ENCODE data around the gene FCRL4.
"Not testable (repeated sequence)": the region's sequence is repeated elsewhere in the genome, so short reads cannot be mapped to it uniquely, and the experiment has no call there.

Gene FCRL4

DNA sequence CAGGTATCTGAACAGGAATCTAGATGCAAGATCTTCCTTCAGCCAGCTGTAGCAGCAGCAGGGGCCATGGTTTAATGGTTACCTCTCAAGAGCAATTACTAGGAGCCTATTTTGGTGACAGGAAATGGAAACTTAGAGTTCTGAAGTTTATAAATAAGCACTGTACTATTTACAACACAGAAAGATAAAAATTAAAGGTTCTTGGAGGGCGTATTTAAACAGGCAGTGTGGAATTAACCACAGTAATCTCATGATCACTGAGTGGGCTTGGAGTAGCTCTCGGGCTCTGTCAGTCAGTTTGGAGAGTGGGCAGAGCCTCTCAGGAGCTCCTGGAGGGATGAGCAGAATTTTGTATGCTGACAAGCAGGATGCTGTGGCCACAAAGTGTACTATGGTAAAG is 35.4 kb downstream of the FCRL4 start:
- TF ChIP-seq, protein P1, sequence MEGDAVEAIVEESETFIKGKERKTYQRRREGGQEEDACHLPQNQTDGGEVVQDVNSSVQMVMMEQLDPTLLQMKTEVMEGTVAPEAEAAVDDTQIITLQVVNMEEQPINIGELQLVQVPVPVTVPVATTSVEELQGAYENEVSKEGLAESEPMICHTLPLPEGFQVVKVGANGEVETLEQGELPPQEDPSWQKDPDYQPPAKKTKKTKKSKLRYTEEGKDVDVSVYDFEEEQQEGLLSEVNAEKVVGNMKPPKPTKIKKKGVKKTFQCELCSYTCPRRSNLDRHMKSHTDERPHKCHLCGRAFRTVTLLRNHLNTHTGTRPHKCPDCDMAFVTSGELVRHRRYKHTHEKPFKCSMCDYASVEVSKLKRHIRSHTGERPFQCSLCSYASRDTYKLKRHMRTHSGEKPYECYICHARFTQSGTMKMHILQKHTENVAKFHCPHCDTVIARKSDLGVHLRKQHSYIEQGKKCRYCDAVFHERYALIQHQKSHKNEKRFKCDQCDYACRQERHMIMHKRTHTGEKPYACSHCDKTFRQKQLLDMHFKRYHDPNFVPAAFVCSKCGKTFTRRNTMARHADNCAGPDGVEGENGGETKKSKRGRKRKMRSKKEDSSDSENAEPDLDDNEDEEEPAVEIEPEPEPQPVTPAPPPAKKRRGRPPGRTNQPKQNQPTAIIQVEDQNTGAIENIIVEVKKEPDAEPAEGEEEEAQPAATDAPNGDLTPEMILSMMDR (conservative IDR thresholded peaks at IDR 0.05; ENCODE audit: low read depth, low read length), result no peak
- DNase-seq (ENCODE audit: low read depth), result no peak

DNA sequence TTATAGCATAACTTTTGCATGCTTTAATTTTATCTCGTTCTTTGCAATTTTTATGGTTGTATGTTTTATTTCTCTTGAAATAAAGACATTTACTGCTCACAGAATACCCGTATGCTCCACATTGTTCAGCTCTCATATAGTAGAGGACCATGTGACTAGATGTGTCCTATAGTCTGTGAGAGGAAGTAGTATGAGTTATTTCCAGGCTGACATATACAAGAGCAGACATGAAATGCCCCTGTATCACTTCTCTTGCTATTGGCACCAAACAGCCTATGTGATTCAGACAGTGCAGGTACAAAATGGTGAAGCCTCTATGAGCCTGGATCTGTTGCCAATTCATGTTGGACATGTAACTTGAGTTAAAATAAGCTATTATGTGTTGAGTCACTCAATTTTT is 39.8 kb downstream of the FCRL4 start:
- no peak for DNase-seq (ENCODE audit: low read depth)
- TF ChIP-seq, protein P1 (conservative IDR thresholded peaks at IDR 0.05; ENCODE audit: low read depth, low read length), result no peak
- no peak overlapping the region for H3K4me3 ChIP-seq (ENCODE audit: low read depth, low read length)

More for the DNA sequence above, 35.4 kb downstream of the FCRL4 start:
- no peak overlapping the region for H3K4me3 ChIP-seq (ENCODE audit: low read depth, low read length)

DNA sequence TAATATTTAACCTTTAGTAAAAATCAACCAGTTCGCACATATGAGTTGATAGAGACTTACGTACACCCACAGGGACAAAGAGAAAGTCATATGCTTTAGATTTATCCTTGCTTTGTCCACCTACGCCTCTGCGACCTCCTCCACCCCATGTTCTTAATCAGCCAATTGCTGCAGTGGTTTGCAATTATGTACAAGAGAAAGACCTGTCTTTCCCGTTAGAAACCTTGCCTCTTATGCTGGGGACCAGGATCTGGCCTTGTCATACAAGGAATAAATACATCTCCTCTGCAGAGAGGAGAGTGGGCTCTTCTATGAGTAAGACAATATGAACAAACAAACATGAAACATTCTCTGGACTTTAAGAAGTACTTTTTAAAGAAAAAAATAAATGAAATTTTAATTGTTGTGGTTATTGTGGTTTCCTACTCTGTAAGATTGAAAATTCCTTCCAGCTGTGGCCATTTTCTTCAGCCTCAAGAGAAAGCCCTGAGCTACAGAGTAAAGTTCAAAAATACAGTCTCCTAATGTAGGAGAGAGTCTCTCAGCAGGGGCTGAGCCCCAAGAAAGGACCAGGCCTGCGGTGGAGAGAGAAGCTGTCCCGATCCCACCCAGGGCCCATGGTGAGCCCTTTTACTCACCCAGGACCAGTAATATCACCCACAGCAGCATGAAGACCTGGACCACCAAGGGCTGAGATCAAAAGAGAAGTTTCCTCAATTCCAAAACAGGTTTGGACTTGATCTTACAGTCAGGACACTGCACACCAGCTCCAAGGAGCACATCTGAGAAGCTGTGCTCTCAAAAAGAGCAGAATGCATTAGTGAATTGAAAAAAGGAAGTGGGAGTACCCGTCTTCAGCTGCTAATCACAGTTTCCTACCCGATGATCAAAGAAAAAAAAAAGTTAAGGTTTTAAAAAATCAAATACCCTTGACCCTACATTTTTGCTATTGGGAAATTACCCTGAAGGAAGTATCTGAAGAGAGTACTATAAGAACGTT is 45.9 kb downstream of the FCRL4 start, which contains the start of gene FCRL5:
FCRL5 (minus strand) TSS at position 822 of the 1,000 bp plus-strand sequence; CDS start at position 669, 153 bp downstream.
- TF ChIP-seq, protein P1 (conservative IDR thresholded peaks at IDR 0.05; ENCODE audit: low read depth, low read length), result no peak
- no peak for DNase-seq (ENCODE audit: low read depth)
- H3K4me3 ChIP-seq (ENCODE audit: low read depth, low read length), result no peak within 1 kb of the TSS

DNA sequence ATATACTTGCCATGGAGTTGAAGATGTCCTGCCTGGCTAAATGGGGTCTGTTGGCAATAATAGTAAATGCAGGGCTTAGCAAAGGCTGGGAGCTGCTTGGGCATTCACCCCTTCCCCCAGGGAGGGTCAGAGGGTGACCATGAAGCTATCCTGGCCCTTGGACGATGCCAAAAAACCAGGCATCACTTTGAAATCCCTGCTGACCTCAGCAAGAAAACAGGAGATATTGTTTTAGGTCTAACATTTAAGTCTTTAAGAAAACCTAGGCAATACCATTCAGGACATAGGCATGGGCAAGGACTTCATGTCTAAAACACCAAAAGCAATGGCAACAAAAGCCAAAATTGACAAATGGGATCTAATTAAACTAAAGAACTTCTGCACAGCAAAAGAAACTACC is 49.8 kb downstream of the FCRL4 start:
- H3K4me3 ChIP-seq (ENCODE audit: low read depth, low read length); DNase-seq (ENCODE audit: low read depth): not testable (repeated sequence)

DNA sequence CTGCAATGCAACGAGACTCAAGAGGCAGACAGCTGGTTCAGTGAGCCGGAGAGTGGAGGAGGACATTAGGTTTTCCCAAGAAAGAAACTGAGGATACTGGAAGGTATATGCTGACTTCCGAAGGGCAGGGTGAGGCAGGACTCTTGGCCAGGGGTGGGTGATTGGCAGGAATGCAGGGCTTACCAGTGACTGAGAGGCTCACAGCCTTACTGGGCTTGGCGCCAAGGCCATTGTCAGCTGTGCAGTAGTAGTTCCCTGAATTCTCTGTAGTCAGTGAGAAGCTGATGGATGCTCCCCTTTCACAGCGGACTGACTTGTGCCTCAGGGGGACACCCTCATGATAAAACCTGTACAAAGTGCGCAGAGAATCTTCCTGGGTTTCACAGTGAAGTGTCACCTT is 55.2 kb downstream of the FCRL4 start:
- no peak for DNase-seq (ENCODE audit: low read depth)
- TF ChIP-seq, protein P1 (conservative IDR thresholded peaks at IDR 0.05; ENCODE audit: low read depth, low read length), result no peak

DNA sequence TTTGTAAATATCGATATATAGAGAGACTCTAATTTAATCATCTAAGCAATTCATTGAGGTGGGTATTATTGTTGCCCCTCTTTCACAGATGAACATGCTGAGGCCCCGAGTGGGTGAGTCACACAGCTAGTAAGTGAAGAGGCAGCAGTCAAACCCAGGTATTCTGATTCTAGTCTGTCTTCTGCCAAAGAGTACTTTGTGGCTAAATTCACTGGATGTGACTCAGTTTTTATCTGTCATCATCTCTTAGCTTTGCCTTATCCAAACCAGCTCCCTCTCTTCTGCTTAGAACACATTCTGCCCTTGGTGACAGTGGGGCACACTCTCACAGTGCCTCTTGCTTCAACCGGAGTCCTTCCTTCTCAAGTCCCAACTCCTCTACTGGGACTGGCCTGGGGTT is 57.0 kb downstream of the FCRL4 start:
- TF ChIP-seq, protein P1 (conservative IDR thresholded peaks at IDR 0.05; ENCODE audit: low read depth, low read length), result no peak
- no peak overlapping the region for H3K4me3 ChIP-seq (ENCODE audit: low read depth, low read length)
- DNase-seq (ENCODE audit: low read depth), result no peak

More for the DNA sequence above, 55.2 kb downstream of the FCRL4 start:
- H3K4me3 ChIP-seq (ENCODE audit: low read depth, low read length), result no peak overlapping the region

DNA sequence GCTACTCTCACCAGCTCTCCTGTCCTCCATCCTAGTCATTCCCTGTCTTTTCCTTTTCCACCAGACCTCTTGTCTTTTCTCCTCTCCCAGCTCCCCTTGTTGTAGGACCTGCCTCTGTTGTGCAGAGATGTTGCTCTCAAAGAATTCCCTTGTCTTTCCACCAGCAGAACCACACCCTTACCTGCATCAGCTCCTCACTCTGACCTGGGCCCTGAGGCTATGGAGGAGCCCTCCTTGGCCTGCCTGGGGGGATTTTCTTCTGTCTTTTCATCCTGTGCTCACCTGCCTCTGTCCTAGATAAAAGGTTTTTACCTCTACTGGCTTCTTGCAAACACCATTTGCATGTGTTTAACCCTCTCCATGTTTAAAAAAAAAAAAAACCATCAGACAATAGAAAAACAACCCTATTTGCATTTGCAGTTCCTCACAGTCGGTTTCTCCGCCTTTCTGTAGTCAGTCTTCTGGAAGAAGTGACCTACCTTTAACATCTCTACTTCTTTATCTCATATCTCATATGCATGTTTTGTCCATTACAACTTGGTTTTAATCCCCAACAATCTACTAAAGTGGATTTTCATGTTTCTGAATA is 57.6 kb downstream of the FCRL4 start:
- no peak overlapping the region for H3K4me3 ChIP-seq (ENCODE audit: low read depth, low read length)
- TF ChIP-seq, protein P1 (conservative IDR thresholded peaks at IDR 0.05; ENCODE audit: low read depth, low read length), result no peak
- no peak for DNase-seq (ENCODE audit: low read depth)
